Loucy (cell line): Measurements from ENCODE around the gene SYNGAP1.

ENCODE experiments used
- H2AFZ ChIP-seq: fragments of 200-600 bp; sonication (generic); 2 replicates; pipeline ENCODE4 v1.6.0; 2016; ENCODE audit warnings: antibody characterized with exemption, mild to moderate bottlenecking, low read length, moderate library complexity
- H3F3A ChIP-seq: fragments of 200-600 bp; 2 replicates; pipeline ENCODE4 v1.6.0; 2016; ENCODE audit warnings: antibody characterized with exemption, low read depth, mild to moderate bottlenecking
- H3K27me3 ChIP-seq: fragments of 200-600 bp; sonication (generic); 2 replicates; pipeline ENCODE4 v1.6.1; 2014; ENCODE audit warnings: low read length, mild to moderate bottlenecking; ENCODE audit not compliant: insufficient read depth, poor library complexity, severe bottlenecking
- H3K36me3 ChIP-seq: fragments of 200-600 bp; sonication (generic); 2 replicates; pipeline ENCODE4 v1.6.1; 2016; ENCODE audit warnings: low read length; ENCODE audit not compliant: insufficient read depth
- H3K4me1 ChIP-seq: fragments of 200-600 bp; sonication (generic); 2 replicates; pipeline ENCODE4 v1.5.1; 2014; ENCODE audit warnings: low read length, mild to moderate bottlenecking; ENCODE audit not compliant: insufficient read depth, poor library complexity, severe bottlenecking
- H3K4me2 ChIP-seq: fragments of 200-600 bp; sonication (generic); 2 replicates; pipeline ENCODE4 v1.6.0; 2014; ENCODE audit warnings: antibody characterized with exemption, low read length, low read depth, mild to moderate bottlenecking; ENCODE audit not compliant: poor library complexity, severe bottlenecking
- H3K4me3 ChIP-seq: fragments of 200-600 bp; sonication (generic); 2 replicates; pipeline ENCODE4 v1.5.1; 2014; ENCODE audit warnings: low read length, mild to moderate bottlenecking, mixed read lengths; ENCODE audit not compliant: poor library complexity, severe bottlenecking
- H3K79me2 ChIP-seq: fragments of 200-600 bp; sonication (generic); 2 replicates; pipeline ENCODE4 v1.6.1; 2014; ENCODE audit warnings: low read length; ENCODE audit not compliant: insufficient read depth
- H3K9ac ChIP-seq: fragments of 200-600 bp; sonication (generic); 2 replicates; pipeline ENCODE4 v1.6.0; 2014; ENCODE audit warnings: mild to moderate bottlenecking, low read depth, low read length, moderate library complexity; ENCODE audit not compliant: poor library complexity, severe bottlenecking
- H3K9me2 ChIP-seq: fragments of 200-600 bp; sonication (generic); replicated peaks from 2 replicates; pipeline ENCODE4 v1.6.1; 2016; ENCODE audit warnings: low read depth, low read length, mixed read lengths
- H3K9me3 ChIP-seq: fragments of 200-600 bp; sonication (generic); 2 replicates; pipeline ENCODE4 v1.6.1; 2014; ENCODE audit warnings: mild to moderate bottlenecking, antibody characterized with exemption, low read length, low read depth; ENCODE audit not compliant: insufficient read depth
- H4K20me1 ChIP-seq: fragments of 200-600 bp; sonication (generic); 2 replicates; pipeline ENCODE4 v1.6.0; 2014; ENCODE audit warnings: antibody characterized with exemption, low read length, mild to moderate bottlenecking; ENCODE audit not compliant: insufficient read depth, poor library complexity, severe bottlenecking
- EZH2phosphoT487 ChIP-seq: fragments of 200-600 bp; IDR thresholded peaks from 2 replicates; pipeline ENCODE4 v1.6.1; 2018; ENCODE audit warnings: antibody characterized with exemption, mild to moderate bottlenecking, moderate library complexity, borderline replicate concordance
- TF ChIP-seq, protein P1 (sequence below): fragments of 200-600 bp; sonication (generic); conservative IDR thresholded peaks from 2 replicates; pipeline ENCODE4 v1.5.1; 2014; ENCODE audit warnings: mild to moderate bottlenecking, antibody characterized with exemption, low read length

Gene SYNGAP1

DNA sequence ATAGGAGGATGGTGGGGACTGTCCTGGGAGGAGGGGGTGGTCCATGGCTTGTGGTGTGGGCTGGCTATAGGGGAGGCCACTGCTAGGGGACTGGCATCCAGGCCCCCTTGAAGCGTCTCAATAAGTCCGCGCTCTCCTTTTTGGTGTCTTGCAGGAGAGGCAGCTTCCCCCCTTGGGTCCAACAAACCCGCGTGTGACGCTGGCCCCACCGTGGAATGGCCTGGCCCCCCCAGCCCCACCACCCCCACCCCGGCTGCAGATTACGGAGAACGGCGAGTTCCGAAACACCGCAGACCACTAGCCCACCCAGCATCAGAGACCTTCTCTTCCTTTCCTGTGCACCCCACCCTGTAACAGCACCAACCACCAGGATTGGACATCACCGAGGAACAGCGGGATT lies 31.7 kb downstream of the SYNGAP1 start:
- Histone ChIP-seq H3K9ac (no peak overlapping the region), H3K27me3 (no peaks in the 10 kb centered on the region), H3K36me3 (no peaks in the 10 kb centered on the region), H3K4me3 (no peak overlapping the region), H3K4me1 (peaks cover 10% of the 10 kb centered on the region), H3F3A (no peaks in the 10 kb centered on the region), H3K79me2 (peaks cover 15% of the 10 kb centered on the region), H3K9me3 (no peaks in the 10 kb centered on the region), H3K4me2 (no peak overlapping the region), H3K9me2 (no peaks in the 10 kb centered on the region), H2AFZ (no peak overlapping the region), H4K20me1 (no peaks in the 10 kb centered on the region)
- TF ChIP-seq, protein P1, sequence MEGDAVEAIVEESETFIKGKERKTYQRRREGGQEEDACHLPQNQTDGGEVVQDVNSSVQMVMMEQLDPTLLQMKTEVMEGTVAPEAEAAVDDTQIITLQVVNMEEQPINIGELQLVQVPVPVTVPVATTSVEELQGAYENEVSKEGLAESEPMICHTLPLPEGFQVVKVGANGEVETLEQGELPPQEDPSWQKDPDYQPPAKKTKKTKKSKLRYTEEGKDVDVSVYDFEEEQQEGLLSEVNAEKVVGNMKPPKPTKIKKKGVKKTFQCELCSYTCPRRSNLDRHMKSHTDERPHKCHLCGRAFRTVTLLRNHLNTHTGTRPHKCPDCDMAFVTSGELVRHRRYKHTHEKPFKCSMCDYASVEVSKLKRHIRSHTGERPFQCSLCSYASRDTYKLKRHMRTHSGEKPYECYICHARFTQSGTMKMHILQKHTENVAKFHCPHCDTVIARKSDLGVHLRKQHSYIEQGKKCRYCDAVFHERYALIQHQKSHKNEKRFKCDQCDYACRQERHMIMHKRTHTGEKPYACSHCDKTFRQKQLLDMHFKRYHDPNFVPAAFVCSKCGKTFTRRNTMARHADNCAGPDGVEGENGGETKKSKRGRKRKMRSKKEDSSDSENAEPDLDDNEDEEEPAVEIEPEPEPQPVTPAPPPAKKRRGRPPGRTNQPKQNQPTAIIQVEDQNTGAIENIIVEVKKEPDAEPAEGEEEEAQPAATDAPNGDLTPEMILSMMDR: no peak
- TF ChIP-seq EZH2phosphoT487: no peak

DNA sequence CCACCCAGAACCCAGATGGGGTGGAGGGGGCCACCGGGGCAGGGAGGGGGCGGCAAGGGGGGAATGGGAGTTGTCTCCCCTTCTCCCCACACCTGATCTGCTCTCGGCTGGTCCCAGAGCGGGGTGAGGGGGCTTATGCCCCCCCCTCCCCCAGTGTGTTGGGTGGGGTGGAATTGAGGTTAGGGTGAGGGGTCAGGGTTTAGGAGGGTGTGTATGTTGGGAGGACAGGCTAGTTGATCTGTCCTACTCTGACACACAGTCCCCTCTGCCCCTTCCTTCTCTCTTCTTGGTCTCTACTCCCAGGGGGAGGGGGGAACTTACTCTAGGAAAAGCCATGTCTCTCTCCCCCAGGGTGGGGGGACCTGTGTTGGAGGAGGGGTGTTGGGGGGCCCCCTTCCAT lies 32.6 kb downstream of the SYNGAP1 start:
- no peak overlapping the region for H2AFZ ChIP-seq
- H3F3A ChIP-seq: no peaks in the 10 kb centered on the region
- H4K20me1 ChIP-seq: no peaks in the 10 kb centered on the region
- peaks cover 15% of the 10 kb centered on the region for H3K79me2 ChIP-seq
- no peaks in the 10 kb centered on the region for H3K9me3 ChIP-seq
- no peak overlapping the region for H3K4me3 ChIP-seq
- no peaks in the 10 kb centered on the region for H3K36me3 ChIP-seq
- H3K27me3 ChIP-seq: no peaks in the 10 kb centered on the region
- no peaks in the 10 kb centered on the region for H3K9me2 ChIP-seq
- no peak overlapping the region for H3K9ac ChIP-seq
- H3K4me2 ChIP-seq: peak overlapping the region; percentile 88
- TF ChIP-seq, protein P1: no peak
- TF ChIP-seq EZH2phosphoT487: no peak
- H3K4me1 ChIP-seq: peaks cover 10% of the 10 kb centered on the region

DNA sequence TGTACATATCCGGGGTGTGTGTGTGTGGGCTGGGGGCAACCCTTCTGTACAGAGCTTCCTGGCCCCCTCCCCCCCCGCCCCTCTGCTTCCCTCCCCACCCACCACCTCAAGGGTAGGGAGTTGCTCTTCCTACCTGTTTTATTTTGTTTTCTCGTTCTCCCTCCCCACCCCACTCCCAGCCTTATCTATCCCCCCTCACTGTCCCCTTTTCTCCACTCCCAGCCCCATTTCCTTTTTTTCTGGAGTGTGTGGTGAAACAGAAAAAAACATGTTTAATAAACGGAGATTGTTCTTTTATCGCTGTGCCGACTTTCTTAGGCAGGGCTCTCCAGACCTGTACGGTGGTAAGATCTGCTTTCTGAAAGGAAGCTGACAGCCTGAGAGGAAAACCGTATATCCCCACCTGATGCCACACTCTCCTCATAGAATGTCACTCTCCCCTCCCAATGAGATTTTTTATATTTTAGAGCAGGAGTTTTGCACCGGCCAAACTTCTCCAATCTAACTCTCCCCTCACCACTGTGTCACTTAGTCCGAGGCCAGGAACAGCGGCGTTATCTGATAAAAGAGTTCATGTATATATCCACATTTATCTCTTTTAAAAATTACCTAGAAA lies 33.6 kb downstream of the SYNGAP1 start:
- H3K36me3 ChIP-seq: no peaks in the 10 kb centered on the region
- H3K27me3 ChIP-seq: no peaks in the 10 kb centered on the region
- no peaks in the 10 kb centered on the region for H4K20me1 ChIP-seq
- TF ChIP-seq EZH2phosphoT487: no peak
- TF ChIP-seq, protein P1: no peak
- peaks cover 10% of the 10 kb centered on the region for H3K4me1 ChIP-seq
- H3F3A ChIP-seq: no peaks in the 10 kb centered on the region
- H3K9me3 ChIP-seq: no peaks in the 10 kb centered on the region
- no peaks in the 10 kb centered on the region for H3K9me2 ChIP-seq
- H3K4me3 ChIP-seq: peak overlapping the region; percentile 94
- H3K9ac ChIP-seq: peak overlapping the region; percentile 79
- H3K4me2 ChIP-seq: peak overlapping the region; percentile 88
- peaks cover 15% of the 10 kb centered on the region for H3K79me2 ChIP-seq
- H2AFZ ChIP-seq: peak overlapping the region; percentile 69; the same call in 1 of the 2 replicates
